CD4-positive, CD25-positive, alpha-beta regulatory T cell (primary cell): ENCODE results near the gene FOXO6. TPM values are rescaled to one million over a fixed set of nuclear protein-coding genes. Genes with fewer than 3 reads are reported as not detected.

ENCODE experiments used
- ATAC-seq, 2 donors: fragments of 150-1000 bp; cut with Tn5 transposase; one replicate each; pipeline ENCODE4 v1.10.0; 2021; ENCODE audit warnings: low read depth in 2 of 2, moderate number of reproducible peaks in 2 of 2, moderate library complexity in 1 of 2
- DNase-seq, 3 donors: peaks; one replicate each; pipeline versions ENCODE4 v3.0.0 to v3.0.0-alpha.2; 2012 to 2022; ENCODE audit warnings: mixed read lengths in 1 of 3
- H3K27ac ChIP-seq: one replicate; pipeline ENCODE4 v1.7.0; 2013; ENCODE audit warnings: mild to moderate bottlenecking, low read length; ENCODE audit not compliant: insufficient read depth, poor library complexity, severe bottlenecking
- H3K27me3 ChIP-seq: one replicate; pipeline ENCODE4 v1.7.0; 2013; ENCODE audit warnings: low read length; ENCODE audit not compliant: control insufficient read depth, insufficient read depth
- H3K36me3 ChIP-seq: one replicate; pipeline ENCODE4 v1.7.0; 2013; ENCODE audit warnings: mild to moderate bottlenecking, low read length, moderate library complexity; ENCODE audit not compliant: control insufficient read depth, insufficient read depth
- H3K4me1 ChIP-seq: 2 replicates; pipeline ENCODE4 v1.7.0; 2013; ENCODE audit warnings: mild to moderate bottlenecking, low read length; ENCODE audit not compliant: insufficient read depth, control insufficient read depth, poor library complexity, severe bottlenecking
- H3K4me3 ChIP-seq: one replicate; pipeline ENCODE4 v1.7.0; 2013; ENCODE audit warnings: low read depth, mild to moderate bottlenecking, low read length, moderate library complexity
- H3K9me3 ChIP-seq, 2 experiments: 1 replicate in 1 of 2; 2 replicates in 1 of 2; pipeline ENCODE4 v1.7.0; 2013; ENCODE audit warnings: low read length in 2 of 2, mild to moderate bottlenecking in 1 of 2, moderate library complexity in 1 of 2; ENCODE audit not compliant: control insufficient read depth in 2 of 2
- H3K27ac Mint-ChIP-seq, 3 donors: one replicate each; pipeline ENCODE4 v1.8.0; 2020 to 2022; ENCODE audit warnings: mild to moderate bottlenecking in 3 of 3, mixed read lengths in 3 of 3, moderate library complexity in 2 of 3
- H3K27me3 Mint-ChIP-seq: one replicate; pipeline ENCODE4 v1.8.0; 2022; ENCODE audit warnings: mild to moderate bottlenecking, mixed read lengths
- H3K36me3 Mint-ChIP-seq: one replicate; pipeline ENCODE4 v1.8.0; 2020; ENCODE audit warnings: mixed read lengths
- H3K4me1 Mint-ChIP-seq, 4 donors: one replicate each; pipeline ENCODE4 v1.8.0; 2020 to 2022; ENCODE audit warnings: mixed read lengths in 4 of 4, mild to moderate bottlenecking in 1 of 4
- H3K4me3 Mint-ChIP-seq, 4 donors: one replicate each; pipeline ENCODE4 v1.8.0; 2020 to 2022; ENCODE audit warnings: mild to moderate bottlenecking in 4 of 4, mixed read lengths in 4 of 4, moderate library complexity in 3 of 4
- H3K9me3 Mint-ChIP-seq, 7 donors: one replicate each; pipeline ENCODE4 v1.8.0; 2020 to 2022; ENCODE audit warnings: mixed read lengths in 7 of 7, mild to moderate bottlenecking in 3 of 7, moderate library complexity in 2 of 7
- polyA plus RNA-seq, 4 donors: library from polyadenylated mRNA; unstranded; fragments of 300-500 nt; fragmentation: Illumina TruSeq; gene quantifications; one replicate each; pipeline ENCODE4 v1.2.3, GENCODE V29; 2021
- total RNA-seq: library from RNA; stranded (reverse); gene quantifications from one replicate; pipeline ENCODE4 v1.2.3, GENCODE V29; 2022

The FOXO6 gene
- total and polyA plus RNA-seq, 5 donors from 2014 or later = 0.91 TPM; not detected in 4

DNA sequence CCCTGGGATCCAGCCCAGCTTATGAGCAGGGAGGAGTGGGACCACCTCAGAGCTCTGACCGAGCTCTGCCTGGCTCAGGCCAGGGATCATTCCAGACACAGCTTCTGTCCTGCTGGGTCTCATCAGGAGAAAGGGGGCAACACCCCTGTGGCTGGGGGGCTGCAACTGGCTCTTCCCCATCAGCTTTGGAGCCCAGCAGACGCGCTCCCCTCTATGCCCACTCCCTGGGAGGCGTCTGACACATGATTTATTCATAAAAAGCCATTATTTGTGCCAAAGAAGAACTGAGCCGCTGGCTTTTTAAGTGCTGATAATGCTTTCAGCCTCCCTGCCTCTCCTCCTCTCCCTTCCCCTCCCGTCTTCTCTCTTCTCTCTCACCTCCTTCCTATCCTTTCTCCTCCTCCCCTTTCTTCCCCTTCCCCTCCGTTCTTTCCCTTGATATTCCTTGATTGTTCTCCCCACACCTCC lies 25.0 kb downstream of the FOXO6 start:
- Histone ChIP-seq H3K36me3 (no peaks in the 10 kb centered on the region), H3K9me3 (no peaks in the 10 kb centered on the region), H3K27ac (no peak overlapping the region), H3K27me3 (peaks cover 21% of the 10 kb centered on the region), H3K4me3 (no peak overlapping the region), H3K4me1 (peaks cover 12% of the 10 kb centered on the region)
- Mint-ChIP-seq H3K27ac (no peak overlapping the region), H3K4me1 (peaks cover 0 to 13% (median 5%) of the 10 kb centered on the region in 4 donors), H3K9me3 (no peaks in the 10 kb centered on the region), H3K36me3 (no peaks in the 10 kb centered on the region), H3K27me3 (peaks cover 39% of the 10 kb centered on the region), H3K4me3 (no peak overlapping the region)
- DNase-seq = no peak
- ATAC-seq = no peak

DNA sequence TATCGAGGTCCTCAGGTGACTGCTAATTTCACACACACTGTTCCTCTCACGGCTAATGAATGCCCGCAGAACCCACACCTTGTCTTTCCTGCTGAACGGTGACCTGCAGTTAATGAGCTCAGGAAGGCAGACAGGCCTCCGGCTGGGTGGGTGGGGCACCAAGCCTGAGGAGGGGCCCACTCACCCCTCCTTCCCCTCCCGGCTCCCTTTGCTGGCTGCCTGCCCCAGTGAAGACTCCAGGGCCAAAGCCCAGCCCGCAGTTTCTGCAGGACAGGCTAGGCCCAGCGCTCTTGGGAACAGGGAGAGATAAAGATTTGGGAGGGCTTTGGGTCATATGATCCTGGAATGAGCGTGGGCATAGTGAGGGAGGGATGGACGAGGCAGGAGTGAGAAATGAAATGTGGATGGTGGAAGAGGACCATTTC lies 26.4 kb downstream of the FOXO6 start:
- ATAC-seq = no peak
- Histone ChIP-seq H3K4me3 (no peak overlapping the region), H3K36me3 (no peaks in the 10 kb centered on the region), H3K9me3 (no peaks in the 10 kb centered on the region), H3K4me1 (peaks cover 7% of the 10 kb centered on the region), H3K27ac (no peak overlapping the region), H3K27me3 (peaks cover 21% of the 10 kb centered on the region)
- no peak for DNase-seq
- Mint-ChIP-seq H3K27ac (no peak overlapping the region), H3K4me3 (no peak overlapping the region), H3K4me1 (peaks cover 0 to 9% (median 4%) of the 10 kb centered on the region in 4 donors), H3K36me3 (no peaks in the 10 kb centered on the region), H3K27me3 (peaks cover 39% of the 10 kb centered on the region), H3K9me3 (peaks cover 0 to 1% (median 0%) of the 10 kb centered on the region in 7 donors)

DNA sequence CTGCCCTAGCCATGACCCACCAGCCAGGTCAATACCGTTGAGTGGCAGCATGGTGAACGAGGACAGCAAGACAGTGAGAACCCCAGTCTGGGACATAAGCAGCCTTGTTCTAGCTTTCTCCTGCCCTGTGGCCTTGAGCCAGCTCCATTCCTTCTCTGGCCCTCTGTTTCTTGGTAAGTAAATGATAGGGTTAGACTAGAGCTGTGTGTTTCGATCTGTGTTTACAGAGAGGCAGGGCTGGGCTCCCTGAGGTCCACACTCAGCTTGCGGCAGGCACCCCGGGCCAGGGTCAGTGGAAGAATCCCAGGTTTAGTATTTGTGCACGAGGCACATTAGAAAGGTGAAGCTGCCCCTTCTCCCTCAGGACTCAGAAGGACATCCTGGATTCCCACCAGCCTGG lies 27.3 kb downstream of the FOXO6 start:
- Mint-ChIP-seq H3K27ac (no peak overlapping the region), H3K27me3 (peaks cover 34% of the 10 kb centered on the region), H3K36me3 (no peaks in the 10 kb centered on the region), H3K4me1 (peaks cover 0 to 2% (median 1%) of the 10 kb centered on the region in 4 donors), H3K4me3 (no peak overlapping the region), H3K9me3 (peaks cover 0 to 1% (median 0%) of the 10 kb centered on the region in 7 donors)
- Histone ChIP-seq H3K36me3 (no peaks in the 10 kb centered on the region), H3K4me1 (no peaks in the 10 kb centered on the region), H3K27me3 (peaks cover 20% of the 10 kb centered on the region), H3K4me3 (no peak overlapping the region), H3K9me3 (no peaks in the 10 kb centered on the region), H3K27ac (no peak overlapping the region)
- ATAC-seq (no peak), DNase-seq (no peak)

DNA sequence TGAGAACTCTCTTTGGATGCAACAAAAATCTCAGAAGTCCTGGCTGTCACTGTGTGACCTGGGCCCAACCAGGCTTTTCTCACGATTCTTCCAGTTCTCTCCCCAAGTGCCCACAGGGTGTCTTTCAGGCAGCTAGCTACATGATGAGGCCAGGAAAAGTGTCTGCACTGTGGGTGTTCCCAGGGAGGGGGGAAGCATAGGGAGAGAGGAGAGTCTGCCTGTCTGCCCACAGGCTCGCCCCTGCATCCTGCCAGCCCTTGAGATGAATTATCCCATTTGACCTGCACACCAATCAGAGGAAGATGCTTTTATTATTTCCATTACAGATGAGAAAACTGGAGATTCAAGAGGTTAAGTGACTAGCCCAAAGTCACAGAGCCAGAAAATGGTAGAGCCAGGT lies 27.8 kb downstream of the FOXO6 start:
- DNase-seq (no peak), ATAC-seq (no peak)
- Mint-ChIP-seq H3K27me3 (peaks cover 32% of the 10 kb centered on the region), H3K4me1 (no peaks in the 10 kb centered on the region), H3K27ac (no peak overlapping the region), H3K9me3 (peaks cover 0 to 1% (median 0%) of the 10 kb centered on the region in 7 donors), H3K36me3 (no peaks in the 10 kb centered on the region), H3K4me3 (no peak overlapping the region)
- Histone ChIP-seq H3K4me3 (no peak overlapping the region), H3K27me3 (peaks cover 15% of the 10 kb centered on the region), H3K27ac (no peak overlapping the region), H3K4me1 (no peaks in the 10 kb centered on the region), H3K9me3 (no peaks in the 10 kb centered on the region), H3K36me3 (no peaks in the 10 kb centered on the region)

DNA sequence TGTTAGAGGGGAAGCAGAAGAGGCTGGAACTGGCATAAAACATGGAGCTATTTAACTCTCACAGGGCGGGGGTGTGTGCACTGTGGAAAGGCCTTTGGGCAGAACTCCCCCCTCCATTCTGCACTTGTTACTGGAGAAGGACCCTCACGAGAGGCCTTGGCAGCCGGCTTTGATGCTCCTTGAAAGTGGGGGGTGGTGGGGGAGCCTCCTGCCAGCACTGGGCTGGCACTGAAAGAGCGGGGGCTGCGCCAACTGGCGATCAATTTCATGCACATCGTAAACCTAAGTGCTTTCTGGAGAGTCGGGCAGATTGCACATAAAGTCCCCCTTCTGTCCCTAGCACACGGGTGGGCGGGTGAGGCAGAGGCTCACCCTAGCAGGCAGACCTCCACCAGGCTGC lies 28.9 kb downstream of the FOXO6 start:
- peaks cover 0 to 2% (median 0%) of the 10 kb centered on the region in 7 donors for H3K9me3 Mint-ChIP-seq
- no peaks in the 10 kb centered on the region for H3K36me3 Mint-ChIP-seq
- Histone ChIP-seq H3K27me3 (peaks cover 4% of the 10 kb centered on the region), H3K4me1 (no peaks in the 10 kb centered on the region), H3K27ac (no peak overlapping the region), H3K36me3 (no peaks in the 10 kb centered on the region), H3K4me3 (no peak overlapping the region), H3K9me3 (no peaks in the 10 kb centered on the region)
- no peak overlapping the region for H3K27ac Mint-ChIP-seq
- peaks cover 23% of the 10 kb centered on the region for H3K27me3 Mint-ChIP-seq
- no peak for ATAC-seq
- H3K4me1 Mint-ChIP-seq = no peaks in the 10 kb centered on the region
- H3K4me3 Mint-ChIP-seq = no peak overlapping the region
- DNase-seq = no peak

- ATAC-seq (no peak), DNase-seq (no peak)
- Mint-ChIP-seq H3K27ac (no peak overlapping the region), H3K27me3 (peaks cover 19% of the 10 kb centered on the region), H3K4me1 (no peaks in the 10 kb centered on the region), H3K4me3 (no peak overlapping the region), H3K36me3 (no peaks in the 10 kb centered on the region), H3K9me3 (peaks cover 0 to 2% (median 0%) of the 10 kb centered on the region in 7 donors)
- Histone ChIP-seq H3K4me3 (no peak overlapping the region), H3K9me3 (no peaks in the 10 kb centered on the region), H3K36me3 (no peaks in the 10 kb centered on the region), H3K4me1 (no peaks in the 10 kb centered on the region), H3K27me3 (peaks cover 4% of the 10 kb centered on the region), H3K27ac (no peak overlapping the region)
Observed at GRCh38 chr1:41390573-41390972, 29.3 kb downstream of the FOXO6 start.

DNA sequence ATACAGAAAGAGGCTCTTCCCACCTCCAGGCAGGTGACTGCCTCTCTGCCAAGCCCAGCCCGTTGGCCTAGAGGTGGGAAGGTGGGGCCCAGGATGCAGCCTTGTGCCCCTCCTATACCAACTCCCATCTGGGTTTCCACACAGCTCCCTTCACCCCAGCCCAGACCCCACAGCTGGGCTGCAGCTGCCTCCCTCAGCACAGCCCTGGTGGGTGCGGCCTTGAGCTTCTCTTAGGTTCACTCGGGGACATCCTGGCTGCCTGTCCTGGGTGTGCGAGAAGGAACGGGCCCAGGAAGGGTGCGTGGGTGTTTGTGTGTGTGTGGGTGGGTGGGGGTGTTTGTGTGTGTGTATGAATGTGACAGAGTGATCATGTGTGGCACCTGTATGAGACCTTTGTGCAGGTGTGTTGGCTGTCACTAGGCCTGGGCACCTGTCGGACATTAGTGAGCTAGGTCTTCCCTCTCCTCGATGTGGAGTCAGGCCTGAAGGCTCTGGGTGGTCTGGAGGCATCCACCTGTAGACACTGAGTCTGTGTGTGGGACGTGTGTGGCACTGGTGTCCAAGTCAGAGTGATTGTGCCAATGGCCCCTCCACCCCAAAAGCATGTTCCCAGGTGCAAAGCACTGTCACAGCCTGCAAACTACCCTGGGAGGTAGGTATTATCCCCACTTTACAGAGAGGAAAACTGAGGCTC lies 30.7 kb downstream of the FOXO6 start:
- peaks cover 0 to 2% (median 0%) of the 10 kb centered on the region in 7 donors for H3K9me3 Mint-ChIP-seq
- Histone ChIP-seq H3K4me3 (no peak overlapping the region), H3K27me3 (peaks cover 2% of the 10 kb centered on the region), H3K4me1 (no peaks in the 10 kb centered on the region), H3K27ac (no peak overlapping the region), H3K36me3 (no peaks in the 10 kb centered on the region), H3K9me3 (no peaks in the 10 kb centered on the region)
- no peak overlapping the region for H3K27ac Mint-ChIP-seq
- DNase-seq (no peak), ATAC-seq (no peak)
- H3K4me1 Mint-ChIP-seq = no peaks in the 10 kb centered on the region
- H3K4me3 Mint-ChIP-seq = no peak overlapping the region
- no peaks in the 10 kb centered on the region for H3K36me3 Mint-ChIP-seq
- peaks cover 14% of the 10 kb centered on the region for H3K27me3 Mint-ChIP-seq

DNA sequence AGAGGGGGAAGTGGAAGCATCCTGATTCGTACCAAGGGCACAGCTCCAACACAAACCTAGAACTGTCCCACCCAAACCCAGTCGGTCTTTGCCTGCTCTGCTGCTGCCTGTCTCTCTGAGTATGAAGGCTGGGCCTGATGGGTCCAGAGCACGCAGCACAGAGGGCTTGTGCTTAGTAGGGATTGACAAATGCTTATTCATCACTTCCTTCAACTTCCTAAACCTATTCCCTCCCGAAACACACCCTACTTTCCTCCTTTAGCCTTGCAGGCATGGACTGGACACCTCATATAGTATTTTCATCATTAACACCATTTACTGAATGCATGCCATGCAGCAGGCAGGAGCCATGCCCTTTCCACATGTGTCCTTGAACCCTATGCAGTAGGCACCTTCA lies 31.3 kb downstream of the FOXO6 start:
- H3K36me3 ChIP-seq = no peaks in the 10 kb centered on the region
- H3K9me3 Mint-ChIP-seq = peaks cover 0 to 2% (median 0%) of the 10 kb centered on the region in 7 donors
- no peaks in the 10 kb centered on the region for H3K4me1 ChIP-seq
- no peaks in the 10 kb centered on the region for H3K9me3 ChIP-seq
- no peaks in the 10 kb centered on the region for H3K27me3 ChIP-seq
- H3K27ac ChIP-seq = no peak overlapping the region
- no peak for DNase-seq
- no peak overlapping the region for H3K4me3 ChIP-seq
- no peak for ATAC-seq
- H3K4me3 Mint-ChIP-seq = no peak overlapping the region
- no peaks in the 10 kb centered on the region for H3K36me3 Mint-ChIP-seq
- peaks cover 14% of the 10 kb centered on the region for H3K27me3 Mint-ChIP-seq
- no peaks in the 10 kb centered on the region for H3K4me1 Mint-ChIP-seq
- H3K27ac Mint-ChIP-seq = peak overlapping the region in 1 of 3 donors; percentile 39
